Endothelial cell of umbilical vein (primary cell): ENCODE results near the gene CTSZ. TPM values are rescaled to one million over a fixed set of nuclear protein-coding genes. Genes with fewer than 3 reads are reported as not detected.

Experiments used
- BruUV-seq: library from RNA; stranded (reverse); fragments of 400-500 nt; replicated peaks from 2 replicates; lab custom pipeline; 2021; lab: Mats Ljungman, UMichigan
- CTCF ChIA-PET: fragments of 300-600, 350-600 bp; sonication (Branson Sonifier 250); formaldehyde crosslinking; loops from one replicate; lab custom pipeline; 2021; ENCODE audit warnings: antibody characterized with exemption, inconsistent platforms; lab: Charles Lee
- POLR2A ChIA-PET: fragments of 300-600, 350-600 bp; sonication (Branson Sonifier 250); formaldehyde crosslinking; loops from one replicate; lab custom pipeline; 2021; ENCODE audit warnings: antibody characterized with exemption, inconsistent platforms; lab: Charles Lee
- DNase-seq: peaks from one replicate; pipeline ENCODE4 v3.0.0-alpha.2; 2011; ENCODE audit warnings: low read depth, low spot score
- FAIRE-seq: peaks from 2 replicates; lab custom pipeline; 2011; peaks lifted over from hg19 to GRCh38; lab: Jason Lieb, UNC
- H2AFZ ChIP-seq: 2 replicates; pipeline ENCODE4 v1.6.0; 2012; ENCODE audit warnings: low read depth, low read length, control low read depth, inconsistent platforms
- H3K27ac ChIP-seq: 2 replicates; pipeline ENCODE4 v1.5.1; 2011; ENCODE audit warnings: low read depth, mild to moderate bottlenecking, control low read depth, low read length, moderate library complexity; ENCODE audit not compliant: insufficient read depth
- H3K27me3 ChIP-seq, 2 experiments: 2 replicates each; pipeline versions ENCODE4 v1.6.0 to v1.6.1; 2011; ENCODE audit warnings: low read length in 2 of 2, mixed read lengths in 1 of 2; ENCODE audit not compliant: control insufficient read depth in 2 of 2, insufficient read depth in 2 of 2
- H3K36me3 ChIP-seq, 2 experiments: 2 replicates in 1 of 2; 3 replicates in 1 of 2; pipeline ENCODE4 v1.5.1; 2011; ENCODE audit warnings: low read length in 2 of 2, mild to moderate bottlenecking in 1 of 2, moderate library complexity in 1 of 2; ENCODE audit not compliant: control insufficient read depth in 2 of 2, insufficient read depth in 2 of 2; ENCODE audit errors: extremely low read depth in 1 of 2
- H3K4me1 ChIP-seq: 3 replicates; pipeline ENCODE4 v1.5.1; 2011; ENCODE audit warnings: mild to moderate bottlenecking, low read length; ENCODE audit not compliant: control insufficient read depth, insufficient read depth; ENCODE audit errors: extremely low read depth
- H3K4me2 ChIP-seq: 2 replicates; pipeline ENCODE4 v1.6.1; 2011; ENCODE audit warnings: low read length, control low read depth, mixed read lengths; ENCODE audit not compliant: insufficient read depth
- H3K4me3 ChIP-seq, 3 experiments: fragments of 200-600 bp in 1 of 3; sonication (generic), shearing (Covaris generic) in 1 of 3; replicated peaks in 1 of 3; 2 replicates each; pipeline ENCODE4 v1.5.1; 2011 to 2016; ENCODE audit warnings: control low read depth in 3 of 3, low read length in 3 of 3, mild to moderate bottlenecking in 2 of 3, inconsistent platforms in 1 of 3, low read depth in 1 of 3, moderate library complexity in 1 of 3; ENCODE audit not compliant: insufficient read depth in 1 of 3
- H3K79me2 ChIP-seq: 2 replicates; pipeline ENCODE4 v1.6.0; 2012; ENCODE audit warnings: low read length, inconsistent platforms; ENCODE audit not compliant: control insufficient read depth, insufficient read depth
- H3K9ac ChIP-seq: replicated peaks from 2 replicates; pipeline ENCODE3; 2011; ENCODE audit warnings: low read length, control low read depth; ENCODE audit not compliant: insufficient read depth; ENCODE audit errors: extremely low read depth
- H3K9me1 ChIP-seq: replicated peaks from 3 replicates; pipeline ENCODE4 v1.6.0; 2011; ENCODE audit warnings: mild to moderate bottlenecking, low read length; ENCODE audit not compliant: control insufficient read depth, insufficient read depth; ENCODE audit errors: extremely low read depth
- H3K9me3 ChIP-seq: replicated peaks from 2 replicates; pipeline ENCODE4 v1.5.1; 2012; ENCODE audit warnings: low read length, inconsistent platforms; ENCODE audit not compliant: control insufficient read depth, insufficient read depth
- H4K20me1 ChIP-seq: replicated peaks from 2 replicates; pipeline ENCODE3; 2011; ENCODE audit warnings: mild to moderate bottlenecking, low read length; ENCODE audit not compliant: control insufficient read depth, insufficient read depth; ENCODE audit errors: extremely low read depth
- EZH2 ChIP-seq: IDR thresholded peaks from 2 replicates; pipeline ENCODE4 v1.6.1; 2012; ENCODE audit warnings: borderline replicate concordance, low read depth, mild to moderate bottlenecking, moderate library complexity, low read length, inconsistent platforms; ENCODE audit not compliant: severe bottlenecking
- FOS ChIP-seq: IDR thresholded peaks from 2 replicates; pipeline ENCODE4 v1.6.1; 2011; ENCODE audit warnings: mild to moderate bottlenecking, low read length, moderate library complexity, borderline replicate concordance; ENCODE audit not compliant: insufficient read depth
- JUN ChIP-seq: IDR thresholded peaks from 2 replicates; pipeline ENCODE4 v1.6.1; 2011; ENCODE audit warnings: borderline replicate concordance, low read depth; ENCODE audit not compliant: insufficient read length, insufficient read depth
- POLR2A ChIP-seq: IDR thresholded peaks from 2 replicates; pipeline ENCODE4 v1.6.1; 2012; ENCODE audit warnings: low read depth, mild to moderate bottlenecking, control low read depth, low read length
- dilution Hi-C: fragments of 300-500 bp; cut with MboI; formaldehyde crosslinking; loops from one replicate; pipeline ENCODE4 v1.15.0; 2019; ENCODE audit warnings: low sequenced_read_pairs; ENCODE audit not compliant: extremely low pct_ligation_motif_present
- intact Hi-C: fragments of 100-400 bp; cut with micrococcal nuclease; formaldehyde crosslinking; loops from one replicate; pipeline ENCODE4 v1.10.0; 2022
- polyA plus RNA-seq, 4 experiments: library from polyadenylated mRNA; depleted of rRNA in 3 of 4; stranded (reverse) in 3 of 4; unstranded in 1 of 4; fragments of >200 nt; gene quantifications; 2 replicates each; pipeline versions ENCODE4 v1.2.1 to v1.2.3, GENCODE V29; 2011 to 2012; ENCODE audit warnings: missing spikeins in 1 of 4
- total RNA-seq: library from RNA; stranded (reverse); gene quantifications from 2 replicates; pipeline ENCODE4 v1.2.3, GENCODE V29; 2021
- TF ChIP-seq, protein P1 (sequence below): IDR thresholded peaks from 2 replicates; pipeline ENCODE4 v1.6.1; 2011; ENCODE audit not compliant: insufficient read depth, insufficient read length
- TF ChIP-seq, protein P2 (sequence below), 2 donors: IDR thresholded peaks; 1 replicate in 1 of 2; 2 replicates in 1 of 2; pipeline ENCODE4 v1.5.1; 2011; ENCODE audit warnings: low read length in 2 of 2, mild to moderate bottlenecking in 2 of 2, moderate library complexity in 2 of 2, control low read depth in 1 of 2, inconsistent platforms in 1 of 2, low read depth in 1 of 2; ENCODE audit not compliant: insufficient read depth in 1 of 2; ENCODE audit errors: extremely low read depth in 1 of 2

Gene CTSZ
- total and polyA plus RNA-seq, 2 donors (not counting 3 experiments of a cell fraction or from before 2014, with no cell fraction given) = 304 to 387 TPM

DNA sequence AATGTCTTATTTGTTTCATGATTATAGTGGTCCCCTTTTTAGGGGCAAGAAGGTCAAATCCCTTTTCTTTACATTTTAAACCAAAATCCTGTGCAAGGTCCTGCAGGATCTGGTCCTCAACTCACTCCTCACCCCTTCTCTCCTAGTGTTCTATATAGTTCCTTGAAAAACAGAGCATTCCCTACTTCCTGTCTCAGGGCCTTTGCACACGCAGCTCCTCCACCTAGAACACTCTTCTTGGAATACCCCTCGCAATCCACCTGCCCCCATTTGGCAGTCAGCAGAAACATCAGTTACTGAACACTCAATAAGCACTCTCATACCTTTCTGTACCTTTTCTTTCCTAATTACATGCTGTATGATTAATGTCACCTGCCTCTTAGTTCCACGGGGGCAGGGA is 28.3 kb upstream of the CTSZ start:
- ChIA-PET POLR2A (no interaction called here), CTCF (no interaction called here)
- H3K4me2 ChIP-seq = no peak overlapping the region
- dilution Hi-C loops = no loop called here
- H3K36me3 ChIP-seq = peaks cover 17 to 28% of the 10 kb centered on the region in 2 experiments
- H3K4me1 ChIP-seq = peaks cover 20% of the 10 kb centered on the region
- no peaks in the 10 kb centered on the region for H4K20me1 ChIP-seq
- no peak for FAIRE-seq
- no TSS peak for BruUV-seq
- H3K27ac ChIP-seq = no peak overlapping the region
- no peaks in the 10 kb centered on the region for H3K27me3 ChIP-seq
- no peak overlapping the region for H3K4me3 ChIP-seq
- H2AFZ ChIP-seq = no peak overlapping the region
- intact Hi-C loops = no loop called here
- DNase-seq = no peak
- H3K79me2 ChIP-seq = peaks cover 44% of the 10 kb centered on the region
- H3K9me3 ChIP-seq = no peaks in the 10 kb centered on the region
- no peak overlapping the region for H3K9ac ChIP-seq
- TF ChIP-seq EZH2 = no peak
- TF ChIP-seq, protein P1, sequence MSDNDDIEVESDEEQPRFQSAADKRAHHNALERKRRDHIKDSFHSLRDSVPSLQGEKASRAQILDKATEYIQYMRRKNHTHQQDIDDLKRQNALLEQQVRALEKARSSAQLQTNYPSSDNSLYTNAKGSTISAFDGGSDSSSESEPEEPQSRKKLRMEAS = no peak
- no peak for TF ChIP-seq FOS
- TF ChIP-seq POLR2A = no peak
- TF ChIP-seq JUN = no peak
- TF ChIP-seq, protein P2, sequence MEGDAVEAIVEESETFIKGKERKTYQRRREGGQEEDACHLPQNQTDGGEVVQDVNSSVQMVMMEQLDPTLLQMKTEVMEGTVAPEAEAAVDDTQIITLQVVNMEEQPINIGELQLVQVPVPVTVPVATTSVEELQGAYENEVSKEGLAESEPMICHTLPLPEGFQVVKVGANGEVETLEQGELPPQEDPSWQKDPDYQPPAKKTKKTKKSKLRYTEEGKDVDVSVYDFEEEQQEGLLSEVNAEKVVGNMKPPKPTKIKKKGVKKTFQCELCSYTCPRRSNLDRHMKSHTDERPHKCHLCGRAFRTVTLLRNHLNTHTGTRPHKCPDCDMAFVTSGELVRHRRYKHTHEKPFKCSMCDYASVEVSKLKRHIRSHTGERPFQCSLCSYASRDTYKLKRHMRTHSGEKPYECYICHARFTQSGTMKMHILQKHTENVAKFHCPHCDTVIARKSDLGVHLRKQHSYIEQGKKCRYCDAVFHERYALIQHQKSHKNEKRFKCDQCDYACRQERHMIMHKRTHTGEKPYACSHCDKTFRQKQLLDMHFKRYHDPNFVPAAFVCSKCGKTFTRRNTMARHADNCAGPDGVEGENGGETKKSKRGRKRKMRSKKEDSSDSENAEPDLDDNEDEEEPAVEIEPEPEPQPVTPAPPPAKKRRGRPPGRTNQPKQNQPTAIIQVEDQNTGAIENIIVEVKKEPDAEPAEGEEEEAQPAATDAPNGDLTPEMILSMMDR (IDR thresholded peaks at IDR 0.05; ENCODE audit: extremely low read depth in 1 of 2, insufficient read depth in 1 of 2, low read depth in 1 of 2, low read length in 2 of 2) = no peak
- no peaks in the 10 kb centered on the region for H3K9me1 ChIP-seq
